ENCODE data around the gene CREB5.
"Not testable (repeated sequence)": the region's sequence is repeated elsewhere in the genome, so short reads cannot be mapped to it uniquely, and the experiment has no call there.

CREB5 gene, protein sequence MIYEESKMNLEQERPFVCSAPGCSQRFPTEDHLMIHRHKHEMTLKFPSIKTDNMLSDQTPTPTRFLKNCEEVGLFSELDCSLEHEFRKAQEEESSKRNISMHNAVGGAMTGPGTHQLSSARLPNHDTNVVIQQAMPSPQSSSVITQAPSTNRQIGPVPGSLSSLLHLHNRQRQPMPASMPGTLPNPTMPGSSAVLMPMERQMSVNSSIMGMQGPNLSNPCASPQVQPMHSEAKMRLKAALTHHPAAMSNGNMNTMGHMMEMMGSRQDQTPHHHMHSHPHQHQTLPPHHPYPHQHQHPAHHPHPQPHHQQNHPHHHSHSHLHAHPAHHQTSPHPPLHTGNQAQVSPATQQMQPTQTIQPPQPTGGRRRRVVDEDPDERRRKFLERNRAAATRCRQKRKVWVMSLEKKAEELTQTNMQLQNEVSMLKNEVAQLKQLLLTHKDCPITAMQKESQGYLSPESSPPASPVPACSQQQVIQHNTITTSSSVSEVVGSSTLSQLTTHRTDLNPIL

GRCh38 chr7:28411876-28412662 lies at the start of gene CREB5:
CREB5 (plus strand) TSS chr7:28412518; CDS start chr7:28412915, 397 bp downstream.
- DNase-seq, result no peak

GRCh38 chr7:28362812-28363211 lies 49.5 kb upstream of the CREB5 start:
- peak; percentile 9 for DNase-seq

DNA sequence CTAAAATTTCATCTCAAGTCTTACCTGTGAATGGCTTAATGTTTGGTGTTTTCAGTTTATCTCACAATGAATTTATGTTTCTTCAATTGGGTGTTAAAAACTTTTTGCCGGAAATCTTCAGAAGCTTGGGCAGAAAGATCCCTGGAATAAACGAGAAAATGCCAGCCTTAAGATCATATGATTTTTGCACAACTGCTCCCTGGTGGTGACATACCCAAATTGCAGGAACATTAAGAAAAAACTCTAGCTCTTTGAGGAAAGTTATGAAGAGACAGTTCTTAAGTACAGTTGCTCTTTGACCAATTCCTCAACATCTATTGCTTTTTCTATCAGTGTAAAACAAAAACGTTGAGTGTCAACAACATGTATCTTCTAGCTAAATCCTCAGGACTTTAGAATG lies 48.2 kb upstream of the CREB5 start:
- no peak for DNase-seq

DNA sequence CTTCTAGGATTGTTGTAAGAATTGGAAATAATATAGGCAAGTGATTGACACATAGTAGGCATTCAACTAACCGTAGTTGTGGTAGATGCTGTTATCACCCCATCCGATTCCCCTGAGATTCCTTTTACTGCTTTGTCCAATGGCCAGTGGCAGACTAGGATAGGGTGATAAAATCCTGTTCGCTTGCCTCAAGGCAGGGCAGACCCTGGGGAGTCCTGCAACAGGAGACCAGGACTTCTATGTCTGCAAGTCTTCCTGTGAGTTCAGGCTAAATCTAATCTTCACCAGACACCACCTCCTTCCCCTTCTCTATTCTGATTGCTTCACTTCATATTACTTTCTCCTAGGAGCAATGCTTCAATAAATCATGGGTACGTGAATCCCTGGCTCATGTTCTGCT lies 42.8 kb upstream of the CREB5 start:
- DNase-seq, result no peak

DNA sequence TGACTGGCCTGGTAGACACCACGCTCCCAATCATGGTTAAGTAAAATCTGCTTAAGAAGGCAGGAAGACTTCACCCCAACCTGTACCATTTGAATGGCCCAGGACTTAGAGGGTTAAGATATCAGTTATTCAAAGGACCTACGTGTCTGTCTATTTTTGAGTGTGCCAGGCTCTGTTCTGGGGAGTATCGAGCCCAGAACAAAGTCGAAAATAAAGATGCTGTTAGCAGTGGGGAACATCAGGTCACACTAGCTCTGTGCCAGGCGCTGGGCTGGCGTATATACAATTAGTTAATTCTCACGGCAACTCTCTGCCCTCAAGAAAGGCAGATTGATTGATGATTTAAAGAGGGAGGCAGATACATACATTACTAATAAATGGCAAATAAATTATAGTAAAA lies 40.5 kb upstream of the CREB5 start:
- DNase-seq, result no peak

- DNase-seq, result no peak
Measured at GRCh38 chr7:28373990-28374389, 38.3 kb upstream of the CREB5 start.

DNA sequence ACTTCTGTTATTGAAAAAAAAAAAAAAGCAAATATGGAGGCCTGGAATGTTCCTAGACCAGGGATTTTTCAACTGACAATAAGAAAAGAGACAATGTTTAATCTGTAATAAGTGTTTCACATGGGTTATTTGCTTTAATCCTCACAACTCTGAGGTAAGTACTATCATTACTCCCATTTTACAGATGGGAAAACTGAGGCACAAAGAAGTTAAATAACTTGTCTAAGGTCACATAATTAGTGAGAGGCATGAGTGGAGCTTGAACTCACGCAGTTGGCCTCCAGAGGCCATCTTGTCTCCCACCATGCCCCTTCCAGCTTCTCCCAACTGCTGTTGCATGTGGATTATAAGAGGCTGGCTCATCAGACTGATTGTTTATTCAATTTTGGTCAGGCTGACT lies 36.6 kb upstream of the CREB5 start:
- no peak for DNase-seq

- DNase-seq, result no peak
Measured at GRCh38 chr7:28376634-28377033, 35.7 kb upstream of the CREB5 start.

- DNase-seq, result no peak
Measured at GRCh38 chr7:28378574-28379149, 33.7 kb upstream of the CREB5 start.

DNA sequence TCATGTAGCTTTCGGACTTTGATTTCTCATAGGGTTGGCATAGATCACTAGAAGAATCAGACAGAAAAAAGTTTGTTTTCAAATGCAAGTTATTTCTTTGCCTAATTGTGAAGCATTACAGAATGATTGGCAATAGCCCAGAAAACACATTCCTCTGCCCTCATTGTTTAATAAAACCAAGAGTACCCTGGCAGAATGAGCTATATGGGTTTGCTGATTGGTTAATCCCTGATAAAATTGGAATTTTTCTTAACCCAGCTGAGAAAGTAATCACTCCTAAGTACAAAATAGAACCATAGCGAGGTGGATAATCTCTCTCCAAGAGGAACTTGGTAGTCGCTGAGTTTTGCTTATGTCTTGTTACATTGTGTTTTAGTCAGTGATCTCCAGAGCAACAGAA lies 30.9 kb upstream of the CREB5 start:
- DNase-seq, result no peak

- no peak for DNase-seq
Measured at GRCh38 chr7:28382144-28382543, 30.2 kb upstream of the CREB5 start.

DNA sequence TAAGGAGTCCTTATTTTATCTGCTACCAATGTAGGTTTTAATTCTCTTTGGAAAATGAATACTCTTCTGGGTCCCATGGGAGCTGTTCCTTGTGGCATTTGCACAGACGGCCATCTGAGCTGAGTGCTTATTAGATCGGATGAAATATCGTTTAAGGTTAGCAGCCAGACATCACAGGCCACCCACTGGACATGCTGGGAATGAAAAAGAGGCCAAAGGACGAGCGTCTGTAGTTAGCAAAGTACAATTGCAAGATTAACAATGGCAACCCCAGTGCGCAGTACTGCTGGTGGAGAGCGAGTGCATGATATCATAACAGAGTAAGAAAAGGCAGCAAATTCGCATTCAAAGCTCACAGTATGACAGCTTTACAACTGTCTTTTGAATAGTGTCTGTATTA lies 28.3 kb upstream of the CREB5 start:
- DNase-seq, result no peak

DNA sequence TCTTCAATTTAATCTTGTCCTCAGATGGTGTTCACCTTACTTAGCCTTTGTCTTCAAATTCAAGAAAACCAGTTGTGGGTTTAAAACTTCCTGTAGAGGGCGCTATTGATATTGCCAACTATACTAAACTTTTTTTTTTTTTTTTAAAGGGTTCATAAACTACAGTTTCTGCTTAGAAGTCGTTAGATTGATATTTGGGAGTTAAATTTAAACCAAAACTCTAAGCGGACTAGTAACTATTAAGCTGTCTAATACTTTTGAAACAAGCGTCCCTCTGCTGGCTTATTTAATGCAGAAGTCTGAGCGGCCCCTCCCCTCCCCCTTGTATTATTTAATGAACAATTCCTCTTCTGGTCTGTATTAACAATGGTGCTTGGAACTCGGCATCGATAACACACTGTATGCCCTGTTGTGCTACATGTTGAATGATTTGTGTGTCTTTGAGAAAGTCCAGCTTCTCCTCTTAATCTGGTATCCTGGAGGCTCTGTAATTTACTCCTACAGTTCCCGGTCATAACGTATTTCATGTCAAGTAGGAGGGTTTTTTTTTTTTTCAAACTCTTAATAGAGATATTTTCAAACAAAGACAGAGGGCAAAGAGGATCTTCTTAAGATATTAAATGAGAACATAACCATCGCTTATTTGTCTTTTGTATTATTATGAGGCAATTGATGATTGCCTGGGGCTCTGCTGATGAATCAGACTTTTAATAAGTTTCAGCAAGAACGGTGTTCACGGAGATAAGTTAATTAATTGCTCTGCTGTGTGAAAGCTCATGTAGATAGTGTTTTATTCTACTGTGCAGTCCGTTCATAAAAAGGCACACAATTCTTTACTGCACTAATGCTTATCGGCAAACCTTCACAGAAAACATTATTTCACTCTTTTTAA lies 22.6 kb upstream of the CREB5 start:
- peak; percentile 47 for DNase-seq

GRCh38 chr7:28390426-28390825 lies 21.9 kb upstream of the CREB5 start:
- no peak for DNase-seq

DNA sequence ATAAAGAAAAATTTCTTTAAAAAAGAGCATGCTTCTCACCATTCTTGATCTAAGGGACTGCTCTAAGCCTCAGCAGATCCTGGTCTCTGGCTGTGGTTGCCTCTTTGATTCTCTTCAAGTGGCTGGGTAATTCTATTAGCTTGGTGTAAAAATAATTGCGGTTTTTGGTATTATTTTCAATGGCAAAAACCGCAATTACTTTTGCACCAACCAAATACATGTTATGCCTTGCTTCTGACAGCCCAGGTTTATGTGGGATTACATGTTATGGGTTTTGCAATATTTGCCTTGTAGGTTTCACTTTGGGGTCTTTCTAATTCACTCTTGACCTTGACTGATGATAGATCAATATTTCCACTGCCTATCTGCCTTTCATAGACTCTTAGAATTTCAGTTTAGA lies 20.0 kb upstream of the CREB5 start:
- DNase-seq, result no peak

- no peak for DNase-seq
Measured at GRCh38 chr7:28395404-28395803, 16.9 kb upstream of the CREB5 start.

DNA sequence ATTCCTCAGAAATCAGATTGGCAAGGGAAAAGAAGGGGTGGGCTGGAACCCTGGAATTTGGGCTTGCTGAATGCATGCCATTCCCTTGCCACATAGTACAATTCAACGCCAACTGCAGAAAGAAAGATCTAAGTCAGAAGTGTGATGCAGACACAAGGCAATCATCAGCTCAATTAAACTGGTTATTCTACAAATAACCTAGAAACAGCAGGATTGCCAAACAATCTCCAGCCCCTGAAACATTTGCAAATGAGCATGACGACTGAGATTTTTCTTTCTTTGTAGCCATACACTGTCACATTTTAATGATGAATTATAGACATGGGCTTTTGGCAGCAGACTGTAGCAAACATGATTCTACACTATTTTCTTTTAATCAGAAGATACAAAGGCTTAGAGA lies 16.5 kb upstream of the CREB5 start:
- DNase-seq, result no peak

DNA sequence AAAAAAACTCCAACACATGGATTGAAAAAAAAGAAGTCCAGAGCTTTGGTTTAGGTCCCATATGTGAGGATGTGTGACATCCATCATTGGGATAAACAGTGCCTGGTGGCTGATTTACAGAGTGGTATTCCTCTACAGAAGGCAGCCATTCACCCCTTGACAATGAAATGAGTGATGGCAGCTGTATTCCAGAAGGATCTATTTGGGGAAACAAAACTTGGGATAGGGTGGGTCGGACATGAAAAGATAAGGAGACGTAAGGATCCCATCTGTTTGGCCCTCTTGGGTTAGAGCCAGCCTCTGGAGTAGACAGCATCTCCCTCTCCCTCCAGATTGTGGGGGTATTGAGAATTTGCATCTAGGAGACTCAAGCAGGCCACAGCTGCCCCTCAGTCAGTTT lies 15.2 kb upstream of the CREB5 start:
- no peak for DNase-seq

DNA sequence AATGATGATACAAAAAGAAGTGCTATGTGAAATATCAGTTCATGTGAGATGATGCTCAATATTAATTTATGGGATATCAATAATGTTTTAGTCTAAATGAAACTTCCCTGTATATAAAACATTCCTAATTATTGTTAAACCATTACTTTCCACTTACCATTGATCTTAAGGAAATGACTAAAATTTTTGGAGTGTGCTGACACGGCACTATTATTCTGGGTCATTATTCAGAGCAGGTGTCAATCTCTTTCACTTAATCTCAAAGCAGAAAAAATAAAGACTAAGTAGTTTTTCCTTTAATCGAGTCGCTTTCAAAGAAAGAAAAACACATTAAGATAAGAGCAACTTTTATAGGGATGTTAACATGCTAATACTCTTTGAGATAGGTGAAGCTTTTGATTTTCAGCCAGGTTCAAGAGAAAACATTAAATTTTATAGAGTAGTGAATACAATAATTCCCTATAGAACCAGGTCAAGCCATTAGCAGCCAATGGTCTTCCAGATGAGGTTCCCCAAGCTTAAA lies 11.4 kb upstream of the CREB5 start:
- no peak for DNase-seq

GRCh38 chr7:28401567-28401966 lies 10.8 kb upstream of the CREB5 start:
- DNase-seq, result not testable (repeated sequence)

GRCh38 chr7:28405662-28406061 lies 6.7 kb upstream of the CREB5 start:
- DNase-seq, result no peak

- DNase-seq, result no peak
Measured at GRCh38 chr7:28406192-28406591, 6.1 kb upstream of the CREB5 start.

Data from activated CD4-positive, alpha-beta T cell treated with anti-CD3 and anti-CD28 coated beads, Interleukin-2, amount 50 U/mL, for 16 hours (primary cell).